Suprapubic skin (tissue), 3 donors: ENCODE results near the gene MMADHC.

ENCODE experiments used
- CTCF ChIP-seq, 2 donors: fragments of 200-600 bp in 1 of 2; fragments of 450-650 bp in 1 of 2; sonication (generic) in 1 of 2; IDR thresholded peaks; one replicate each; pipeline ENCODE4 v1.5.1; 2016 to 2019; ENCODE audit warnings: antibody characterized with exemption in 2 of 2, mild to moderate bottlenecking in 1 of 2, moderate library complexity in 1 of 2
- POLR2A ChIP-seq, 2 donors: fragments of 450-650 bp; IDR thresholded peaks; one replicate each; pipeline ENCODE4 v1.6.1; 2017; ENCODE audit warnings: antibody characterized with exemption in 2 of 2, mild to moderate bottlenecking in 2 of 2, moderate library complexity in 2 of 2

- TF ChIP-seq CTCF (IDR thresholded peaks at IDR 0.05) = no peak
- TF ChIP-seq POLR2A (IDR thresholded peaks at IDR 0.05) = no peak
These were observed 38.1 kb upstream of the MMADHC start for GRCh38 chr2:149625671-149626070.
